Activated T-cell treated with anti-CD3 and anti-CD28 coated beads for 24 hours (primary cell): ENCODE measurements around the gene CEP68.
"Not testable (repeated sequence)": the region's sequence is repeated elsewhere in the genome, so short reads cannot be mapped to it uniquely, and the experiment has no call there.

ENCODE experiments used
- DNase-seq: peaks from one replicate; pipeline ENCODE4 v3.0.0-alpha.2; 2020; ENCODE audit warnings: low read depth

Gene CEP68

DNA sequence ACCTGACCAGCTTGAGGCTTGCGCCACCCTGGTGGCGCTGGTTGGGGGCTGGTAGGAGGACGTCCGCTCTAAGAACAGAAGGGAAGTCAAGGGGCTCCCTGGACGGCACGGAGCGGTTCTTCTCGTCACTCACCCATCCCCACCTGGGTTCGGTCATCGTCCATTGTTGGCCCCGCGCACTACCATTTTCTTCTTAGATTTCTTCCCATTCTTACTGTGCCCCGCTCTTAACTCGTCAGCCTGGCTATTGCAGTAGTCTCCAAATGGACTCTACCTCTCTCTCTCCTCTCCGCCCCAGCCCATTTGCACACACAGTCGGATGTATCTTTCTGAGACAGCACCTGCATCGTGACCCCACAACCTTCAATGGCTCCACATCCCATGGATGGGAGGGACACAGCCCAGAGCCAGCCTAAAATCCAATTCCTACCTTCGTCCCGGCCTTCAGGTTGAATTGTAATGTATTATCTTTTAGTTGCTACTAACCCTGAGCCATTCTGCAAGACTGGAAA lies 74.5 kb downstream of the CEP68 start:
- no peak for DNase-seq

GRCh38 chr2:65132930-65133329 lies 76.7 kb downstream of the CEP68 start:
- not testable (repeated sequence) for DNase-seq

DNA sequence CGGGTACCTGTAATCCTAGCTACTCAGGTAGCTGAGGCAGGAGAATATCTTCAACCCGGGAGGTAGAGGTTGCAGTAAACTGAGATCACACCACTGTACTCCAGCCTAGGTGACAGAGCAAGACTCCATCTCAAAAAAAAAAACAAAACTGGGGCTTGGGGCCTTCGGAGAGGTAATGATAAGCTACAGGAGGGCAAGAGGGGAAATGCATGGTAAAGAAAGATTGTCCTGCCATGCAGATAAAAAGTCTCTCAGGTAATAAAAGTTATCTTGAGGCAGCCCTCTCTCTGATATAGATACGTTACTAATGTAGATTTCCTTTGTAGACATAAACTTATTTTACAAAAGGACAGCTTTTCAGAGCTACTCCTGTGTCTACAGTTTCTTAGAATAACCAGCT lies 77.4 kb downstream of the CEP68 start:
- DNase-seq: no peak

GRCh38 chr2:65134158-65134557 lies 77.9 kb downstream of the CEP68 start:
- no peak for DNase-seq

DNA sequence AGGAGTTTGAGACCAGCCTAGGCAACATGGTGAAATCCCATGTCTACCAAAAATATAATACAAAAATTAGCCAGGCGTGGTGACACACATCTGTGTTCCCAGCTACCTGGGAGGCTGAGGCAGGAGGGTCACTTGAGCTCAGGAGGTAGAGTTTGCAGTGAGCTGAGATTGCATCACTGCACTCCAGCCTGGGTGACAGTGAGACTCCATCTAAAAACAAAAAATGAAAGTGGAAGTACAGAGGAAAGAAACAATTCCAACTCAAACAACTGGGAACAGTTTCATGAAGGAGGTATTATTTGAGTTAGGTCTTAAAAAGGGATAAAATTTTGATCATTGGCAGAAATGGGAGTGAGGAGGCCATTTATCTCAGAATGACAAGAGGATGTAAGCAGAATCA lies 80.0 kb downstream of the CEP68 start:
- DNase-seq: no peak
